SK-N-MC (cell line): Measurements from ENCODE around the gene MAN1B1.

Experiments used
- DNase-seq: peaks from one replicate; pipeline ENCODE4 v3.0.0-alpha.2; 2011; ENCODE audit warnings: low read depth, low spot score
- H3K27ac ChIP-seq: fragments of 200-600 bp; sonication (generic); 2 replicates; pipeline ENCODE4 v1.5.1; 2016; ENCODE audit warnings: mixed run types
- H3K36me3 ChIP-seq: fragments of 200-600 bp; sonication (generic); 2 replicates; pipeline ENCODE4 v1.6.1; 2017; ENCODE audit warnings: antibody characterized with exemption, low read length, mixed read lengths; ENCODE audit not compliant: insufficient read depth
- H3K4me3 ChIP-seq: fragments of 200-600 bp; sonication (generic); 2 replicates; pipeline ENCODE4 v1.5.1; 2016
- H3K9ac ChIP-seq: fragments of 200-600 bp; sonication (generic); 2 replicates; pipeline ENCODE4 v1.8.0; 2017; ENCODE audit warnings: mixed run types, mixed read lengths; ENCODE audit not compliant: insufficient read length
- H3K9me3 ChIP-seq: fragments of 200-600 bp; sonication (generic); 2 replicates; pipeline ENCODE4 v1.6.1; 2017; ENCODE audit warnings: low read depth, mild to moderate bottlenecking, antibody characterized with exemption, low read length, moderate library complexity, mixed read lengths
- EZH2 ChIP-seq: fragments of 200-600 bp; sonication (generic); IDR thresholded peaks from one replicate; pipeline ENCODE4 v1.6.1; 2017; ENCODE audit warnings: antibody characterized with exemption
- FOXP2 ChIP-seq: optimal IDR thresholded peaks from 2 replicates; pipeline ENCODE3; 2011; ENCODE audit warnings: mild to moderate bottlenecking, moderate library complexity; ENCODE audit not compliant: insufficient read depth; ENCODE audit errors: extremely low read length, control extremely low read depth
- POLR2AphosphoS5 ChIP-seq: IDR thresholded peaks from 2 replicates; pipeline ENCODE4 v1.6.1; 2012; ENCODE audit warnings: mild to moderate bottlenecking, low read depth, low read length, borderline replicate concordance

Gene MAN1B1

DNA sequence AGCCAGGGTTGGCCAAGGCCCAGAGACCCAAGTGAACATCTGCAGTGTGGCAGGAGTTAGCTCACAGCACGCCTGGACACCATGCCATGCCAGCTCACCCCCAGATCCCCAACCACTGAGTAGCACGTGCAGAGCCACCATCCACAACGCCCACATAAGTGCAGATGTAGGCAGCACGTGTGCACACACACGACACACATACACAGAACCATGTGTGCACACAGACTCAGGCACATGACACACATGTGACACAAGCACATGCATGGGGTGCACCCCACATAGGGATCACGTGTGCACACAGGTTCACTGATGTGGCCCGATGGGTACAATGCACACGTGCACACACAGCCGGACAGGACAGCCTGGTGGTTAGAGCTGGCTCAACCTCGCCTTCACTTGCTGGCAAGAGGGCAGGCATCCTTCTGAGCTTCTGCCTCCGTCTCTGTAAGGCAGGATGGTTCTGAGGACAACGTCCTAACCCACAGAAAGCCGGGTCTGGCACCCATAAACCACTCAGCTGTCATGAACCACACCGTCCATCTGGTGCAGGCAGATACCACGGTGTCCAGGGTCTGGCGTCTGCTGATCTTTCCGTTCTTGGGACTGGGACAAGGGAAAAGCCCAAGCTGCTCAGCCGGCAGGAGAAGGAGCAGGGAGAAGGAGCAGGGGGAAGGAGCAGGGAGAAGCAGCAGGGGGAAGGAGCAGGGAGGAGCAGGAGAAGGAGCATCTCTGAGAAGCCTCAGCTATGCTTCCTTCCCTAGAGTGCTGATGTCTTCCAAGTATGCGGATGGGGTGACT, 71.0 kb downstream of the MAN1B1 start:
- Histone ChIP-seq H3K27ac (no peak overlapping the region), H3K9ac (no peak overlapping the region), H3K4me3 (no peak overlapping the region), H3K9me3 (no peaks in the 10 kb centered on the region), H3K36me3 (no peaks in the 10 kb centered on the region)
- no peak for TF ChIP-seq POLR2AphosphoS5
- no peak for TF ChIP-seq FOXP2
- TF ChIP-seq EZH2: no peak
- no peak for DNase-seq

DNA sequence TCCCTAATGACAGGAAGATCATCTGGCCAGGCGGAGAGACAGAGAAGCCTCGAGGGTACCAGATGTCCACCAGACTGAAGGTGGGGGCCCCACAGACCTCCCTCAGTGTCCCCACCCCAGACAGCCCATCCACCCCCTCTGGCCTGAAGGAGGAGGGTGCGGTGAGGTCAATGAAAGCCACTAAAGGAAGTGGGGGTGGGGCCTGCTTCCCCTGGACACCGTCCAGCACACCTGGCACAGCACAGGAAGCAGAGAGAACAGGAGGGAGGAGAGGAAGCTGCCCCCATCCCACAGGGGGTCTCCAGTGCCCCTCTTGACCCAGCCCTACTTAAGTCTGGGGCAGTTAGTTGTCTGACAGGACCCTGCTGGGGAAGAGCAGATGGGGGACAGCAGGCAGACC, 71.8 kb downstream of the MAN1B1 start:
- no peak overlapping the region for H3K27ac ChIP-seq
- TF ChIP-seq EZH2 (no peak), POLR2AphosphoS5 (no peak), FOXP2 (no peak)
- no peaks in the 10 kb centered on the region for H3K9me3 ChIP-seq
- no peaks in the 10 kb centered on the region for H3K36me3 ChIP-seq
- no peak overlapping the region for H3K4me3 ChIP-seq
- no peak for DNase-seq
- H3K9ac ChIP-seq: no peak overlapping the region
